H1 (cell line): Measurements from ENCODE around the gene LENG9. TPM values are rescaled to one million over a fixed set of nuclear protein-coding genes. Genes with fewer than 3 reads are reported as not detected.

Source experiments
- CTCF ChIA-PET: fragments of 300-600 bp; sonication (Branson Sonifier 250); formaldehyde crosslinking; loops from one replicate; lab custom pipeline; 2021; ENCODE audit not compliant: partially characterized antibody; lab: Charles Lee
- POLR2A ChIA-PET: fragments of 300-600 bp; sonication (Branson Sonifier 250); formaldehyde crosslinking; loops from one replicate; lab custom pipeline; 2021; ENCODE audit warnings: inconsistent platforms; ENCODE audit not compliant: partially characterized antibody; lab: Charles Lee
- DNase-seq, 2 experiments: peaks; one replicate each; pipeline versions ENCODE4 v3.0.0 to v3.0.0-alpha.2; 2010 to 2022; ENCODE audit warnings: low spot score in 2 of 2, low read depth in 1 of 2, mixed read lengths in 1 of 2
- FAIRE-seq: peaks from 2 replicates; lab custom pipeline; 2011; peaks lifted over from hg19 to GRCh38; lab: Jason Lieb, UNC
- H2AFZ ChIP-seq: 2 replicates; pipeline ENCODE4 v1.8.1; 2012; ENCODE audit warnings: low read length, inconsistent platforms
- H2AK5ac ChIP-seq: 2 replicates; pipeline ENCODE4 v1.6.1; 2013; ENCODE audit warnings: low read depth, low read length
- H2BK120ac ChIP-seq: replicated peaks from 2 replicates; pipeline ENCODE3; 2013; ENCODE audit warnings: low read depth, low read length, inconsistent platforms
- H2BK12ac ChIP-seq: 2 replicates; pipeline ENCODE4 v1.6.1; 2013; ENCODE audit warnings: low read depth, low read length
- H2BK15ac ChIP-seq: 2 replicates; pipeline ENCODE4 v1.6.1; 2013; ENCODE audit warnings: low read length
- H2BK20ac ChIP-seq: 2 replicates; pipeline ENCODE4 v1.6.1; 2013; ENCODE audit warnings: low read length
- H2BK5ac ChIP-seq: 2 replicates; pipeline ENCODE4 v1.6.1; 2013; ENCODE audit warnings: low read depth, low read length
- H3K14ac ChIP-seq: 2 replicates; pipeline ENCODE4 v1.6.1; 2013; ENCODE audit warnings: inconsistent platforms; ENCODE audit not compliant: insufficient read length
- H3K18ac ChIP-seq: 2 replicates; pipeline ENCODE4 v1.6.1; 2013; ENCODE audit warnings: low read length; ENCODE audit errors: extremely low read depth
- H3K23ac ChIP-seq: 2 replicates; pipeline ENCODE4 v1.6.1; 2013; ENCODE audit warnings: inconsistent platforms; ENCODE audit not compliant: insufficient read length
- H3K23me2 ChIP-seq: 2 replicates; pipeline ENCODE4 v1.6.1; 2013; ENCODE audit warnings: low read depth, low read length
- H3K27ac ChIP-seq: 2 replicates; pipeline ENCODE4 v1.6.1; 2011; ENCODE audit warnings: low read depth, low read length, inconsistent platforms
- H3K27me3 ChIP-seq, 4 experiments: replicated peaks in 1 of 4; 1 replicate in 1 of 4; 2 replicates in 3 of 4; pipeline versions ENCODE4 v1.6.1 to v1.8.1; 2011 to 2013; ENCODE audit warnings: low read length in 3 of 4, mild to moderate bottlenecking in 3 of 4, inconsistent platforms in 2 of 4, mixed read lengths in 2 of 4, moderate library complexity in 1 of 4; ENCODE audit not compliant: control insufficient read depth in 3 of 4, insufficient read depth in 3 of 4; ENCODE audit errors: extremely low read depth in 1 of 4
- H3K36me3 ChIP-seq, 4 experiments: 2 replicates each; pipeline versions ENCODE4 v1.6.1 to v1.8.1; 2011 to 2013; ENCODE audit warnings: mild to moderate bottlenecking in 4 of 4, low read length in 3 of 4, moderate library complexity in 2 of 4, control low read depth in 1 of 4, inconsistent platforms in 1 of 4; ENCODE audit not compliant: insufficient read depth in 4 of 4, control insufficient read depth in 2 of 4
- H3K4ac ChIP-seq: replicated peaks from 2 replicates; pipeline ENCODE3; 2013; ENCODE audit warnings: low read length, low read depth, mixed read lengths, inconsistent platforms; ENCODE audit not compliant: insufficient read length
- H3K4me1 ChIP-seq, 4 experiments: replicated peaks in 1 of 4; 1 replicate in 1 of 4; 2 replicates in 3 of 4; pipeline versions ENCODE4 v1.6.1 to v1.8.1; 2011 to 2013; ENCODE audit warnings: low read length in 3 of 4, inconsistent platforms in 2 of 4, mixed read lengths in 1 of 4; ENCODE audit not compliant: insufficient read depth in 4 of 4, control insufficient read depth in 3 of 4
- H3K4me2 ChIP-seq, 2 experiments: 2 replicates each; pipeline versions ENCODE4 v1.6.1 to v1.8.1; 2011 to 2013; ENCODE audit warnings: low read depth in 2 of 2, low read length in 2 of 2, control low read depth in 1 of 2, inconsistent platforms in 1 of 2, mild to moderate bottlenecking in 1 of 2; ENCODE audit not compliant: insufficient read depth in 1 of 2
- H3K4me3 ChIP-seq, 4 experiments: fragments of 200-600, 300-600 bp in 1 of 4; sonication (generic), shearing (Covaris generic), sonication (Bioruptor Twin) in 1 of 4; 2 replicates each; pipeline versions ENCODE4 v1.5.1 to v1.8.1; 2011 to 2016; ENCODE audit warnings: low read length in 4 of 4, low read depth in 3 of 4, control low read depth in 2 of 4, inconsistent platforms in 2 of 4, mild to moderate bottlenecking in 2 of 4, mixed read lengths in 1 of 4, moderate library complexity in 1 of 4; ENCODE audit not compliant: insufficient read depth in 2 of 4; ENCODE audit errors: extremely low read depth in 1 of 4
- H3K56ac ChIP-seq: replicated peaks from 2 replicates; pipeline ENCODE3; 2013; ENCODE audit warnings: low read depth, mild to moderate bottlenecking, mixed read lengths, low read length, inconsistent platforms; ENCODE audit not compliant: insufficient read length
- H3K79me1 ChIP-seq: 2 replicates; pipeline ENCODE4 v1.6.1; 2013; ENCODE audit warnings: low read depth, low read length, control low read depth
- H3K79me2 ChIP-seq, 2 experiments: 2 replicates each; pipeline versions ENCODE4 v1.6.1 to v1.8.1; 2012 to 2013; ENCODE audit warnings: low read length in 2 of 2, mild to moderate bottlenecking in 2 of 2, inconsistent platforms in 1 of 2; ENCODE audit not compliant: insufficient read depth in 2 of 2, control insufficient read depth in 1 of 2
- H3K9ac ChIP-seq, 4 experiments: replicated peaks in 1 of 4; 1 replicate in 1 of 4; 2 replicates in 3 of 4; pipeline versions ENCODE4 v1.6.1 to v1.8.1; 2011 to 2013; ENCODE audit warnings: low read depth in 3 of 4, low read length in 3 of 4, control low read depth in 2 of 4, mild to moderate bottlenecking in 2 of 4, moderate library complexity in 2 of 4, inconsistent platforms in 1 of 4; ENCODE audit errors: extremely low read depth in 1 of 4
- H3K9me3 ChIP-seq, 2 experiments: 2 replicates each; pipeline versions ENCODE4 v1.6.1 to v1.8.1; 2012 to 2013; ENCODE audit warnings: mild to moderate bottlenecking in 2 of 2, moderate library complexity in 2 of 2, control low read depth in 1 of 2, inconsistent platforms in 1 of 2, low read depth in 1 of 2, low read length in 1 of 2, mixed read lengths in 1 of 2; ENCODE audit not compliant: insufficient read depth in 2 of 2
- H4K20me1 ChIP-seq, 2 experiments: replicated peaks in 1 of 2; 2 replicates each; pipeline versions ENCODE3 to v1.8.1; 2011 to 2013; ENCODE audit warnings: inconsistent platforms in 2 of 2, low read length in 2 of 2, mild to moderate bottlenecking in 1 of 2; ENCODE audit not compliant: insufficient read depth in 2 of 2, control insufficient read depth in 1 of 2
- H4K5ac ChIP-seq: 2 replicates; pipeline ENCODE4 v1.6.1; 2013; ENCODE audit warnings: low read length, low read depth, mixed read lengths, inconsistent platforms; ENCODE audit not compliant: insufficient read length
- H4K8ac ChIP-seq: 2 replicates; pipeline ENCODE4 v1.8.0; 2013; ENCODE audit warnings: mild to moderate bottlenecking, moderate library complexity, low read length, inconsistent platforms; ENCODE audit not compliant: insufficient read depth; ENCODE audit errors: extremely low read depth
- H4K91ac ChIP-seq: replicated peaks from 2 replicates; pipeline ENCODE3; 2013; ENCODE audit warnings: low read length, mixed read lengths, inconsistent platforms; ENCODE audit not compliant: insufficient read length
- BCL11A ChIP-seq, 2 experiments: IDR thresholded peaks; one replicate each; pipeline ENCODE4 v1.6.1; 2011; ENCODE audit warnings: low read depth in 2 of 2, low read length in 2 of 2, mild to moderate bottlenecking in 2 of 2
- BRCA1 ChIP-seq: IDR thresholded peaks from 2 replicates; pipeline ENCODE4 v1.6.1; 2012; ENCODE audit warnings: low read depth, low read length, improper control_type of control experiment
- CBX8 ChIP-seq: fragments of 300-800, 300-1000 bp; sonication (generic); IDR thresholded peaks from 2 replicates; pipeline ENCODE4 v1.7.1; 2016; ENCODE audit warnings: low read depth, low read length, borderline replicate concordance
- CHD1 ChIP-seq: IDR thresholded peaks from 2 replicates; pipeline ENCODE4 v1.6.1; 2012; ENCODE audit warnings: low read depth, low read length, improper control_type of control experiment
- CHD2 ChIP-seq: IDR thresholded peaks from 2 replicates; pipeline ENCODE4 v1.6.1; 2012; ENCODE audit warnings: low read length, improper control_type of control experiment
- EGR1 ChIP-seq: IDR thresholded peaks from 2 replicates; pipeline ENCODE4 v1.6.1; 2011; ENCODE audit warnings: low read depth, low read length, borderline replicate concordance
- GTF2F1 ChIP-seq: IDR thresholded peaks from 2 replicates; pipeline ENCODE4 v1.6.1; 2012; ENCODE audit warnings: low read depth, low read length, improper control_type of control experiment, borderline replicate concordance
- RFX5 ChIP-seq: IDR thresholded peaks from 2 replicates; pipeline ENCODE4 v1.6.1; 2011; ENCODE audit warnings: low read depth, low read length, improper control_type of control experiment, borderline replicate concordance
- RXRA ChIP-seq: IDR thresholded peaks from 2 replicates; pipeline ENCODE4 v1.6.1; 2011; ENCODE audit warnings: low read depth, mild to moderate bottlenecking, low read length, moderate library complexity; ENCODE audit not compliant: insufficient read depth
- SIRT6 ChIP-seq: IDR thresholded peaks from one replicate; pipeline ENCODE4 v1.7.1; 2012; ENCODE audit warnings: low read length, inconsistent platforms
- WGBS, 2 experiments: shearing (Covaris generic) in 1 of 2; methylation state at CpG; one replicate each; pipeline versions ENCODE4 v1.1.6 to v1.1.7; 2013 to 2015; ENCODE audit warnings: low lambda C conversion rate in 2 of 2, mixed read lengths in 2 of 2, inconsistent platforms in 1 of 2, low coverage in 1 of 2, missing lambda C conversion rate in 1 of 2; ENCODE audit not compliant: insufficient replicate concordance in 2 of 2, insufficient coverage in 1 of 2, insufficient read length in 1 of 2; ENCODE audit errors: extremely low coverage in 1 of 2, missing lambda C conversion rate in 1 of 2; 5-methylcytosine and 5-hydroxymethylcytosine counted together
- polyA plus RNA-seq, 7 experiments: library from polyadenylated mRNA; depleted of rRNA in 3 of 7; stranded (reverse) in 5 of 7; unstranded in 2 of 7; fragments of >200 nt in 5 of 7; fragments of 200-250 nt in 2 of 7; gene quantifications; 1 replicate in 5 of 7; 2 replicates in 1 of 7; 4 replicates in 1 of 7; pipeline versions ENCODE4 v1.2.1 to v1.2.3, GENCODE V29; 2011 to 2013; ENCODE audit warnings: missing spikeins in 2 of 7, mixed read lengths in 2 of 7
- total RNA-seq: library from RNA; stranded (reverse); fragmentation: NEBNext Ultra II Directional; extraction: Animal tissue kit (Norgen Biotek cat#: 25700); gene quantifications from 2 replicates; pipeline ENCODE4 v1.2.1, GENCODE V29; 2021
- TF ChIP-seq, protein P1 (sequence below): IDR thresholded peaks from 2 replicates; pipeline ENCODE4 v1.6.1; 2011; ENCODE audit warnings: low read depth, mild to moderate bottlenecking, low read length; ENCODE audit not compliant: insufficient read depth
- TF ChIP-seq, protein P2 (sequence below): IDR thresholded peaks from 2 replicates; pipeline ENCODE4 v1.6.1; 2012; ENCODE audit warnings: inconsistent platforms
- TF ChIP-seq, protein P3 (sequence below): IDR thresholded peaks from 2 replicates; pipeline ENCODE4 v1.6.1; 2011; ENCODE audit warnings: low read length, improper control_type of control experiment

The LENG9 gene
- total and polyA plus RNA-seq, 2 of the 8 experiments (the other 6 are each of a cell fraction or from before 2014, with no cell fraction given) = 1.6 to 3.9 TPM

DNA sequence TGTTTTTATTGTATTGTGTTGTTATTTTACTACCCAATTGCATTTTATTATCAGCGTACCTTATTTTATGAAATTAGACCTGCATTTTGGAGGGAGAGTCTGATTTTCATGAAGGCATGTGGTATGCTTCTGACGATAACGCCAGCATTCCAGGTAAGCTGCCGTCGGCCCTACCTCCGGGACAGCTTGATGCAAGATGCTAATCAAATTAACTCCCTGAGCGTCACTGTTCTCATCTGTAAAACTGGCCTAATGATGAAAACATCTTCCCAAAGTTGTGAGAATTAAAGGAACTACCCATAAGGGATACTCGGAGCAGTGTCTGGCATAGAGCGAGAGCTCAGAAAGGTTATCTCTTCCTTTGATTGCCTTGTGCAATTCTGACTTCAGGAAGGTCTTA lies 26.2 kb upstream of the LENG9 start:
- FAIRE-seq = no peak
- WGBS, 2 experiments = 85% methylated on average over 9 of the region's 9 CpGs; no CpG with 5 or more reads in 1 of the 2 experiments
- CTCF ChIA-PET = interaction anchor here (0.6 kb wide), 1 partner anchor 10 kb away, joined by 3 read pairs; no protein-coding TSS in a partner anchor

More for the DNA sequence above, 26.2 kb upstream of the LENG9 start:
- Histone ChIP-seq H3K4me1 (no peaks in the 10 kb centered on the region), H2BK20ac (no peak overlapping the region), H3K18ac (no peak overlapping the region), H2BK120ac (no peak overlapping the region), H3K4me3 (no peak overlapping the region), H3K4me2 (no peak overlapping the region), H3K27ac (no peak overlapping the region), H4K5ac (no peak overlapping the region), H3K9me3 (peaks cover 28 to 69% of the 10 kb centered on the region in 2 experiments), H3K27me3 (no peaks in the 10 kb centered on the region), H3K4ac (no peak overlapping the region), H3K56ac (no peak overlapping the region), H3K23ac (no peak overlapping the region), H2BK15ac (no peak overlapping the region), H2AK5ac (no peak overlapping the region), H3K79me1 (no peaks in the 10 kb centered on the region), H2BK5ac (no peak overlapping the region), H3K14ac (no peak overlapping the region), H3K9ac (no peak overlapping the region), H4K8ac (no peak overlapping the region), H3K36me3 (no peaks in the 10 kb centered on the region), H4K91ac (no peak overlapping the region), H2AFZ (no peak overlapping the region), H2BK12ac (no peak overlapping the region), H3K79me2 (no peaks in the 10 kb centered on the region), H4K20me1 (no peaks in the 10 kb centered on the region), H3K23me2 (no peaks in the 10 kb centered on the region)
- TF ChIP-seq, protein P1, sequence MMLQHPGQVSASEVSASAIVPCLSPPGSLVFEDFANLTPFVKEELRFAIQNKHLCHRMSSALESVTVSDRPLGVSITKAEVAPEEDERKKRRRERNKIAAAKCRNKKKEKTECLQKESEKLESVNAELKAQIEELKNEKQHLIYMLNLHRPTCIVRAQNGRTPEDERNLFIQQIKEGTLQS = no peak
- TF ChIP-seq RXRA (no peak), CHD1 (no peak), GTF2F1 (no peak), BRCA1 (no peak), SIRT6 (no peak), EGR1 (no peak), CBX8 (no peak), CHD2 (no peak), BCL11A (IDR thresholded peaks at IDR 0.05; ENCODE audit: low read depth in 2 of 2, low read length in 2 of 2) (no peak), RFX5 (no peak)
- TF ChIP-seq, protein P2, sequence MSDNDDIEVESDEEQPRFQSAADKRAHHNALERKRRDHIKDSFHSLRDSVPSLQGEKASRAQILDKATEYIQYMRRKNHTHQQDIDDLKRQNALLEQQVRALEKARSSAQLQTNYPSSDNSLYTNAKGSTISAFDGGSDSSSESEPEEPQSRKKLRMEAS = no peak
- TF ChIP-seq, protein P3, sequence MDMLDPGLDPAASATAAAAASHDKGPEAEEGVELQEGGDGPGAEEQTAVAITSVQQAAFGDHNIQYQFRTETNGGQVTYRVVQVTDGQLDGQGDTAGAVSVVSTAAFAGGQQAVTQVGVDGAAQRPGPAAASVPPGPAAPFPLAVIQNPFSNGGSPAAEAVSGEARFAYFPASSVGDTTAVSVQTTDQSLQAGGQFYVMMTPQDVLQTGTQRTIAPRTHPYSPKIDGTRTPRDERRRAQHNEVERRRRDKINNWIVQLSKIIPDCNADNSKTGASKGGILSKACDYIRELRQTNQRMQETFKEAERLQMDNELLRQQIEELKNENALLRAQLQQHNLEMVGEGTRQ = no peak
- POLR2A ChIA-PET = no interaction called here
- DNase-seq = no peak
